ENCODE data around the gene NKD1. TPM values are rescaled to one million over a fixed set of nuclear protein-coding genes. Genes with fewer than 3 reads are reported as not detected.
A peak's percentile ranks its signal among the peaks of the same experiment; 100 is the strongest.

The NKD1 gene
- total and polyA plus RNA-seq, 8 donors, result 12.5 to 46.9 (median 37.9) TPM

GRCh38 chr16:50597563-50598255, 49.5 kb downstream of the NKD1 start:
- H3K27me3 ChIP-seq, result no peaks in the 10 kb centered on the region
- H3K4me3 ChIP-seq, result no peak overlapping the region
- intact Hi-C loops (cut with DNase I), result no loop called here
- H3K9me3 ChIP-seq, result no peaks in the 10 kb centered on the region
- no peaks in the 10 kb centered on the region for H3K36me3 ChIP-seq
- DNase-seq (no peak), ATAC-seq (no peak)
- TF ChIP-seq, protein P1, sequence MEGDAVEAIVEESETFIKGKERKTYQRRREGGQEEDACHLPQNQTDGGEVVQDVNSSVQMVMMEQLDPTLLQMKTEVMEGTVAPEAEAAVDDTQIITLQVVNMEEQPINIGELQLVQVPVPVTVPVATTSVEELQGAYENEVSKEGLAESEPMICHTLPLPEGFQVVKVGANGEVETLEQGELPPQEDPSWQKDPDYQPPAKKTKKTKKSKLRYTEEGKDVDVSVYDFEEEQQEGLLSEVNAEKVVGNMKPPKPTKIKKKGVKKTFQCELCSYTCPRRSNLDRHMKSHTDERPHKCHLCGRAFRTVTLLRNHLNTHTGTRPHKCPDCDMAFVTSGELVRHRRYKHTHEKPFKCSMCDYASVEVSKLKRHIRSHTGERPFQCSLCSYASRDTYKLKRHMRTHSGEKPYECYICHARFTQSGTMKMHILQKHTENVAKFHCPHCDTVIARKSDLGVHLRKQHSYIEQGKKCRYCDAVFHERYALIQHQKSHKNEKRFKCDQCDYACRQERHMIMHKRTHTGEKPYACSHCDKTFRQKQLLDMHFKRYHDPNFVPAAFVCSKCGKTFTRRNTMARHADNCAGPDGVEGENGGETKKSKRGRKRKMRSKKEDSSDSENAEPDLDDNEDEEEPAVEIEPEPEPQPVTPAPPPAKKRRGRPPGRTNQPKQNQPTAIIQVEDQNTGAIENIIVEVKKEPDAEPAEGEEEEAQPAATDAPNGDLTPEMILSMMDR (IDR thresholded peaks at IDR 0.05), result no peak
- peaks cover 5 to 9% of the 10 kb centered on the region in 2 donors for H3K4me1 ChIP-seq
- no peak overlapping the region for H3K27ac ChIP-seq

GRCh38 chr16:50598256-50598894, 50.2 kb downstream of the NKD1 start:
- H3K36me3 ChIP-seq, result no peaks in the 10 kb centered on the region
- no peak overlapping the region for H3K27ac ChIP-seq
- peaks cover 5 to 16% of the 10 kb centered on the region in 2 donors for H3K4me1 ChIP-seq
- TF ChIP-seq, protein P1 (IDR thresholded peaks at IDR 0.05), result no peak
- DNase-seq, result no peak
- ATAC-seq, result no peak
- no peaks in the 10 kb centered on the region for H3K27me3 ChIP-seq
- no peak overlapping the region for H3K4me3 ChIP-seq
- intact Hi-C loops (cut with DNase I), result no loop called here
- no peaks in the 10 kb centered on the region for H3K9me3 ChIP-seq

DNA sequence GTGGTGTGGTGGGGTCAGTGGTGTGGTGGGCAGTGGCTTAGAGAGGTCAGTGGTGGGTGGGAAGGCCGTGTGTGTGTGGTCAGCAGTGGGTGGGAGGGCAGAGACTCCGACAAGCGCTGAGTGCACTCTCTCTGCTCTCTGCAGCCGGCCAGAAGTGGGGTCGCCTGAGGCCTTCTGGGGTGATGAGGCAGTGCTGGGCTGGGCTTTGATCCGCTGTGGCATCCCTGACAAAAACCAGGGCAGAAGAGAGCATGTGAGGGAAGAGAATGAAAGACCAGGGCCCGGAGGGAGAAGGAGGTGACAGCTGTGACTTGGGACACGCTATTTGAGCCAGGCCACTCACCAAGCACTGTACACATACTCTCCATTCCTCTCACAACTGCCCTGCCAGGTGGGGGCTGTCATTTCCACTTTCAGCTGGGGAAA, 50.8 kb downstream of the NKD1 start:
- Histone ChIP-seq H3K4me1 (peaks cover 10 to 16% of the 10 kb centered on the region in 2 donors), H3K4me3 (no peak overlapping the region), H3K36me3 (no peaks in the 10 kb centered on the region), H3K9me3 (no peaks in the 10 kb centered on the region), H3K27ac (no peak overlapping the region), H3K27me3 (no peaks in the 10 kb centered on the region)
- intact Hi-C loops (cut with DNase I), result no loop called here
- DNase-seq, result no peak
- no peak for ATAC-seq
- TF ChIP-seq, protein P1 (IDR thresholded peaks at IDR 0.05), result no peak

- intact Hi-C loops (cut with DNase I), result no loop called here
- no peak for DNase-seq
- Histone ChIP-seq H3K4me3 (no peak overlapping the region), H3K27ac (no peak overlapping the region), H3K36me3 (no peaks in the 10 kb centered on the region), H3K27me3 (no peaks in the 10 kb centered on the region), H3K4me1 (peaks cover 13 to 16% of the 10 kb centered on the region in 2 donors), H3K9me3 (no peaks in the 10 kb centered on the region)
- TF ChIP-seq, protein P1 (IDR thresholded peaks at IDR 0.05), result no peak
- no peak for ATAC-seq
Observed at GRCh38 chr16:50599494-50599893, 51.3 kb downstream of the NKD1 start.

GRCh38 chr16:50600582-50601283, 52.5 kb downstream of the NKD1 start:
- H3K36me3 ChIP-seq, result no peaks in the 10 kb centered on the region
- TF ChIP-seq, protein P1 (IDR thresholded peaks at IDR 0.05), result no peak
- no peaks in the 10 kb centered on the region for H3K9me3 ChIP-seq
- DNase-seq, result no peak
- H3K27ac ChIP-seq, result peak overlapping the region in 1 of 2 donors; percentile 37
- no peak overlapping the region for H3K4me3 ChIP-seq
- H3K4me1 ChIP-seq, result peaks cover 13 to 16% of the 10 kb centered on the region in 2 donors
- intact Hi-C loops (cut with DNase I), result no loop called here
- H3K27me3 ChIP-seq, result no peaks in the 10 kb centered on the region
- no peak for ATAC-seq
